IPS-15b (cell line): ENCODE results near the gene SIX2.
A peak's percentile ranks its signal among the peaks of the same experiment; 100 is the strongest.

Source experiments
- H3K27me3 ChIP-seq: one replicate; pipeline ENCODE4 v1.6.1; 2013; ENCODE audit warnings: low read length; ENCODE audit not compliant: control insufficient read depth, insufficient read depth
- H3K36me3 ChIP-seq: one replicate; pipeline ENCODE4 v1.6.1; 2013; ENCODE audit warnings: low read length; ENCODE audit not compliant: control insufficient read depth, insufficient read depth
- H3K4me1 ChIP-seq: one replicate; pipeline ENCODE4 v1.6.1; 2013; ENCODE audit warnings: mild to moderate bottlenecking, low read length; ENCODE audit not compliant: control insufficient read depth, insufficient read depth
- H3K4me3 ChIP-seq: one replicate; pipeline ENCODE4 v1.5.1; 2013; ENCODE audit warnings: low read depth, low read length
- H3K9ac ChIP-seq: one replicate; pipeline ENCODE4 v1.6.1; 2013; ENCODE audit warnings: low read depth, mild to moderate bottlenecking, low read length
- H3K9me3 ChIP-seq: one replicate; pipeline ENCODE4 v1.6.1; 2013; ENCODE audit warnings: mild to moderate bottlenecking, low read length; ENCODE audit not compliant: control insufficient read depth, insufficient read depth

SIX2 gene

GRCh38 chr2:45014831-45015230 lies 5.6 kb upstream of the SIX2 start:
- peaks cover 80% of the 10 kb centered on the region for H3K27me3 ChIP-seq
- no peak overlapping the region for H3K9ac ChIP-seq
- no peaks in the 10 kb centered on the region for H3K9me3 ChIP-seq
- no peaks in the 10 kb centered on the region for H3K4me1 ChIP-seq
- no peaks in the 10 kb centered on the region for H3K36me3 ChIP-seq
- peak overlapping the region; percentile 81 for H3K4me3 ChIP-seq

GRCh38 chr2:45014016-45014702 lies 4.9 kb upstream of the SIX2 start:
- Histone ChIP-seq H3K9ac (no peak overlapping the region), H3K27me3 (peaks cover 80% of the 10 kb centered on the region), H3K4me1 (no peaks in the 10 kb centered on the region), H3K36me3 (no peaks in the 10 kb centered on the region), H3K4me3 (peak overlapping the region; percentile 81), H3K9me3 (no peaks in the 10 kb centered on the region)

GRCh38 chr2:45013229-45014015 lies 4.2 kb upstream of the SIX2 start:
- Histone ChIP-seq H3K4me1 (no peaks in the 10 kb centered on the region), H3K36me3 (no peaks in the 10 kb centered on the region), H3K4me3 (peak overlapping the region; percentile 81), H3K9me3 (no peaks in the 10 kb centered on the region), H3K9ac (no peak overlapping the region), H3K27me3 (peaks cover 87% of the 10 kb centered on the region)

GRCh38 chr2:45012733-45013132 lies 3.5 kb upstream of the SIX2 start:
- H3K27me3 ChIP-seq: peaks cover 88% of the 10 kb centered on the region
- no peak overlapping the region for H3K9ac ChIP-seq

GRCh38 chr2:45011621-45012602 lies 2.7 kb upstream of the SIX2 start:
- Histone ChIP-seq H3K9me3 (no peaks in the 10 kb centered on the region), H3K4me3 (peak overlapping the region; percentile 81), H3K36me3 (no peaks in the 10 kb centered on the region), H3K9ac (no peak overlapping the region), H3K27me3 (peaks cover 88% of the 10 kb centered on the region), H3K4me1 (no peaks in the 10 kb centered on the region)

More at GRCh38 chr2:45012733-45013132, 3.5 kb upstream of the SIX2 start:
- Histone ChIP-seq H3K4me1 (no peaks in the 10 kb centered on the region), H3K36me3 (no peaks in the 10 kb centered on the region), H3K9me3 (no peaks in the 10 kb centered on the region), H3K4me3 (peak overlapping the region; percentile 81)

- no peak overlapping the region for H3K9ac ChIP-seq
- no peaks in the 10 kb centered on the region for H3K9me3 ChIP-seq
- no peaks in the 10 kb centered on the region for H3K36me3 ChIP-seq
- H3K27me3 ChIP-seq: peaks cover 89% of the 10 kb centered on the region
- no peaks in the 10 kb centered on the region for H3K4me1 ChIP-seq
- peak overlapping the region; percentile 81 for H3K4me3 ChIP-seq
These were observed 1.9 kb upstream of the SIX2 start for GRCh38 chr2:45011121-45011520.

- peak overlapping the region; percentile 58 for H3K4me3 ChIP-seq
- no peaks in the 10 kb centered on the region for H3K4me1 ChIP-seq
- H3K9ac ChIP-seq: no peak overlapping the region
- H3K36me3 ChIP-seq: no peaks in the 10 kb centered on the region
- H3K9me3 ChIP-seq: no peaks in the 10 kb centered on the region
- H3K27me3 ChIP-seq: peaks cover 89% of the 10 kb centered on the region
These were observed 1.4 kb upstream of the SIX2 start for GRCh38 chr2:45010702-45011012.

GRCh38 chr2:45009928-45010701 lies 863 bp upstream of the SIX2 start:
- Histone ChIP-seq H3K9me3 (no peaks in the 10 kb centered on the region), H3K27me3 (peaks cover 89% of the 10 kb centered on the region), H3K4me3 (peak overlapping the region; percentile 58), H3K36me3 (no peaks in the 10 kb centered on the region), H3K4me1 (no peaks in the 10 kb centered on the region), H3K9ac (no peak overlapping the region)

GRCh38 chr2:45008296-45009129 lies 739 bp downstream of the SIX2 start:
- Histone ChIP-seq H3K9me3 (no peaks in the 10 kb centered on the region), H3K9ac (no peak overlapping the region), H3K4me1 (no peaks in the 10 kb centered on the region), H3K4me3 (peak overlapping the region; percentile 43), H3K27me3 (peaks cover 92% of the 10 kb centered on the region), H3K36me3 (no peaks in the 10 kb centered on the region)

- Histone ChIP-seq H3K36me3 (no peaks in the 10 kb centered on the region), H3K27me3 (peaks cover 92% of the 10 kb centered on the region), H3K9ac (no peak overlapping the region), H3K4me3 (peak overlapping the region; percentile 43), H3K9me3 (no peaks in the 10 kb centered on the region), H3K4me1 (no peaks in the 10 kb centered on the region)
These were observed 1.3 kb downstream of the SIX2 start for GRCh38 chr2:45007961-45008295.
